HCT116 (cell line): ENCODE data around the gene CALM3. TPM values are rescaled to one million over a fixed set of nuclear protein-coding genes. Genes with fewer than 3 reads are reported as not detected.

Experiments used
- ATAC-seq: fragments of 200-7000 bp; cut with Tn5 transposase; 2 replicates; pipeline ENCODE4 v1.9.1; 2020; ENCODE audit warnings: mild to moderate bottlenecking, moderate library complexity
- BruUV-seq: library from RNA; stranded (reverse); fragments of 400-500 nt; replicated peaks from 2 replicates; lab custom pipeline; 2021; lab: Mats Ljungman, UMichigan
- CTCF ChIA-PET: fragments of 300-600 bp; sonication (Branson Sonifier 250); formaldehyde crosslinking; loops from one replicate; lab custom pipeline; 2021; ENCODE audit warnings: antibody characterized with exemption; lab: Charles Lee
- POLR2A ChIA-PET: fragments of 300-600, 350-600 bp; sonication (Branson Sonifier 250); formaldehyde crosslinking; loops from one replicate; lab custom pipeline; 2021; ENCODE audit warnings: antibody characterized with exemption; lab: Charles Lee
- RAD21 ChIA-PET, 2 experiments: fragments of 300-600 bp; sonication (Branson Sonifier 250); formaldehyde crosslinking; loops; one replicate each; lab custom pipeline; 2023; ENCODE audit warnings: low total read pairs in 2 of 2; ENCODE audit not compliant: uncharacterized antibody in 2 of 2, unreplicated experiment in 2 of 2, low non-redundant PET in 1 of 2; lab: Charles Lee
- DNase-seq: peaks from one replicate; pipeline ENCODE4 v3.0.0-alpha.2; 2010; ENCODE audit warnings: low read depth, low spot score
- H2AFZ ChIP-seq: fragments of 200-600 bp; shearing (Covaris generic), sonication (generic); 2 replicates; pipeline ENCODE4 v1.6.1; 2017; ENCODE audit warnings: low read depth, mixed run types, mixed read lengths, antibody characterized with exemption, low read length; ENCODE audit not compliant: poor library complexity, severe bottlenecking
- H3K27ac ChIP-seq: 2 replicates; pipeline ENCODE4 v1.5.1; 2012; ENCODE audit warnings: low read depth, low read length
- H3K27me3 ChIP-seq: fragments of 200-600 bp; sonication (generic); 2 replicates; pipeline ENCODE4 v1.6.1; 2016; ENCODE audit warnings: mixed run types, low read length, mixed read lengths; ENCODE audit not compliant: insufficient read depth
- H3K36me3 ChIP-seq, 2 experiments: fragments of 200-500 bp in 1 of 2; fragments of 200-600 bp in 1 of 2; sonication (Bioruptor generic) in 1 of 2; sonication (generic) in 1 of 2; 2 replicates each; pipeline versions ENCODE4 v1.5.1 to v1.6.1; 2014 to 2016; ENCODE audit warnings: low read length in 2 of 2, inconsistent platforms in 1 of 2, mixed read lengths in 1 of 2, mixed run types in 1 of 2; ENCODE audit not compliant: insufficient read depth in 2 of 2, control insufficient read depth in 1 of 2
- H3K4me1 ChIP-seq, 2 experiments: fragments of 200-600 bp in 1 of 2; sonication (generic) in 1 of 2; 2 replicates each; pipeline versions ENCODE4 v1.5.1 to v1.6.1; 2012 to 2017; ENCODE audit warnings: low read length in 2 of 2, inconsistent platforms in 1 of 2, mild to moderate bottlenecking in 1 of 2, mixed read lengths in 1 of 2, mixed run types in 1 of 2, moderate library complexity in 1 of 2; ENCODE audit not compliant: insufficient read depth in 2 of 2, control insufficient read depth in 1 of 2
- H3K4me2 ChIP-seq: fragments of 200-600 bp; sonication (generic); 2 replicates; pipeline ENCODE4 v1.6.1; 2017; ENCODE audit warnings: mixed run types, low read length, mixed read lengths
- H3K4me3 ChIP-seq, 2 experiments: fragments of 200-600 bp in 1 of 2; sonication (generic) in 1 of 2; replicated peaks in 1 of 2; 2 replicates each; pipeline ENCODE4 v1.5.1; 2011 to 2016; ENCODE audit warnings: low read length in 2 of 2, control low read depth in 1 of 2, low read depth in 1 of 2, mild to moderate bottlenecking in 1 of 2, mixed read lengths in 1 of 2, mixed run types in 1 of 2
- H3K79me2 ChIP-seq: fragments of 200-600 bp; sonication (generic); 2 replicates; pipeline ENCODE4 v1.6.1; 2017; ENCODE audit warnings: mild to moderate bottlenecking, mixed run types, low read length, moderate library complexity, mixed read lengths; ENCODE audit not compliant: insufficient read depth
- H3K9ac ChIP-seq: fragments of 200-600 bp; sonication (generic); 2 replicates; pipeline ENCODE4 v1.6.1; 2016; ENCODE audit warnings: low read length, mixed read lengths
- H3K9me2 ChIP-seq: fragments of 200-600 bp; sonication (generic), shearing (Covaris generic); 2 replicates; pipeline ENCODE4 v1.6.1; 2017; ENCODE audit warnings: mixed run types, mild to moderate bottlenecking, moderate library complexity; ENCODE audit not compliant: insufficient read depth
- H3K9me3 ChIP-seq, 2 experiments: fragments of 200-500 bp in 1 of 2; fragments of 200-600 bp in 1 of 2; sonication (Bioruptor generic) in 1 of 2; sonication (generic) in 1 of 2; 2 replicates each; pipeline ENCODE4 v1.6.1; 2014 to 2017; ENCODE audit warnings: low read length in 2 of 2, mixed read lengths in 2 of 2, inconsistent platforms in 1 of 2, low read depth in 1 of 2, mild to moderate bottlenecking in 1 of 2, mixed run types in 1 of 2, moderate library complexity in 1 of 2; ENCODE audit not compliant: control insufficient read depth in 1 of 2, insufficient read depth in 1 of 2
- H4K20me1 ChIP-seq: fragments of 200-600 bp; sonication (generic), shearing (Covaris generic); 2 replicates; pipeline ENCODE4 v1.6.1; 2017; ENCODE audit warnings: mixed run types, mild to moderate bottlenecking, moderate library complexity; ENCODE audit not compliant: insufficient read depth
- ATF3 ChIP-seq: IDR thresholded peaks from 2 replicates; pipeline ENCODE4 v1.6.1; 2012
- CBX3 ChIP-seq: IDR thresholded peaks from 2 replicates; pipeline ENCODE4 v1.6.1; 2012; ENCODE audit warnings: low read depth
- CEBPB ChIP-seq: IDR thresholded peaks from 2 replicates; pipeline ENCODE4 v1.6.1; 2012; ENCODE audit warnings: low read depth
- CTCF ChIP-seq, 3 experiments: fragments of 200-600 bp in 1 of 3; sonication (generic) in 1 of 3; IDR thresholded peaks in 2 of 3; conservative IDR thresholded peaks in 1 of 3; 2 replicates each; pipeline ENCODE4 v1.5.1; 2012 to 2017; ENCODE audit warnings: low read depth in 2 of 3, low read length in 2 of 3, antibody characterized with exemption in 1 of 3, borderline replicate concordance in 1 of 3, control low read depth in 1 of 3, mild to moderate bottlenecking in 1 of 3, mixed read lengths in 1 of 3, mixed run types in 1 of 3, moderate library complexity in 1 of 3; ENCODE audit not compliant: insufficient read depth in 1 of 3
- EGR1 ChIP-seq: IDR thresholded peaks from 2 replicates; pipeline ENCODE4 v1.6.1; 2012; ENCODE audit warnings: low read depth
- ELF1 ChIP-seq: IDR thresholded peaks from 2 replicates; pipeline ENCODE4 v1.6.1; 2012; ENCODE audit warnings: low read depth, borderline replicate concordance
- EZH2 ChIP-seq: fragments of 200-600 bp; sonication (generic); IDR thresholded peaks from 2 replicates; pipeline ENCODE4 v1.6.1; 2017; ENCODE audit warnings: antibody characterized with exemption, mixed run types
- EZH2phosphoT487 ChIP-seq: fragments of 200-600 bp; IDR thresholded peaks from 2 replicates; pipeline ENCODE4 v1.6.1; 2018; ENCODE audit warnings: antibody characterized with exemption, borderline replicate concordance
- FOSL1 ChIP-seq: IDR thresholded peaks from 2 replicates; pipeline ENCODE4 v1.6.1; 2012; ENCODE audit warnings: low read depth
- JUND ChIP-seq: IDR thresholded peaks from 2 replicates; pipeline ENCODE4 v1.6.1; 2012
- MAX ChIP-seq: IDR thresholded peaks from 2 replicates; pipeline ENCODE4 v1.6.1; 2012
- POLR2A ChIP-seq: IDR thresholded peaks from 2 replicates; pipeline ENCODE4 v1.7.0; 2011; ENCODE audit warnings: borderline replicate concordance; ENCODE audit not compliant: insufficient read depth, insufficient read length; ENCODE audit errors: extremely low read depth
- SIN3A ChIP-seq: IDR thresholded peaks from 2 replicates; pipeline ENCODE4 v1.6.1; 2012; ENCODE audit warnings: low read depth
- SP1 ChIP-seq: IDR thresholded peaks from 2 replicates; pipeline ENCODE4 v1.6.1; 2012; ENCODE audit warnings: low read depth
- SRF ChIP-seq: IDR thresholded peaks from 2 replicates; pipeline ENCODE4 v1.6.1; 2012; ENCODE audit warnings: low read depth
- TCF7L2 ChIP-seq: IDR thresholded peaks from 2 replicates; pipeline ENCODE4 v1.7.0; 2011; ENCODE audit warnings: borderline replicate concordance, inconsistent platforms; ENCODE audit not compliant: insufficient read depth, insufficient read length; ENCODE audit errors: extremely low read depth
- ZFX ChIP-seq: fragments of 450-650 bp; IDR thresholded peaks from 2 replicates; pipeline ENCODE4 v1.6.1; 2017
- ZNF274 ChIP-seq: fragments of 200-500 bp; sonication (Bioruptor generic); IDR thresholded peaks from 2 replicates; pipeline ENCODE4 v1.6.1; 2014; ENCODE audit warnings: mild to moderate bottlenecking, low read depth, low read length, inconsistent platforms
- intact Hi-C: fragments of 100-400 bp; cut with micrococcal nuclease; formaldehyde crosslinking; loops from 2 replicates; pipeline ENCODE4 v1.10.0; 2022
- total RNA-seq: library from RNA; stranded (reverse); gene quantifications from one replicate; pipeline ENCODE4 v1.2.1, GENCODE V29; 2021; ENCODE audit not compliant: unreplicated experiment

CALM3 gene
- total RNA-seq, 1 experiment from 2014 or later, result 335 TPM

GRCh38 chr19:46600384-46601317 is 479 bp upstream of the CALM3 start (continued):
- TF ChIP-seq EZH2phosphoT487, result no peak
- peak; percentile 98 for TF ChIP-seq SP1
- TF ChIP-seq CEBPB, result no peak
- peak; percentile 80 for TF ChIP-seq POLR2A
- TF ChIP-seq SIN3A, result no peak
- TF ChIP-seq FOSL1, result no peak
- no peak; the same call in 1 of the 2 replicates for TF ChIP-seq SRF

GRCh38 chr19:46602392-46603194 is 1.5 kb downstream of the CALM3 start:
- peak overlapping the region; percentile 36 for H3K27ac ChIP-seq
- no peak for DNase-seq
- no peaks in the 10 kb centered on the region for H3K27me3 ChIP-seq
- no peaks in the 10 kb centered on the region for H3K9me2 ChIP-seq
- POLR2A ChIA-PET, result no interaction called here
- H3K4me3 ChIP-seq, result peak overlapping the region; percentile 91 to 94
- H3K36me3 ChIP-seq, result peaks cover 17 to 23% of the 10 kb centered on the region in 2 experiments
- no peak for ATAC-seq
- peaks cover 60% of the 10 kb centered on the region for H3K79me2 ChIP-seq
- peak overlapping the region; percentile 98 for H3K9ac ChIP-seq
- no peak overlapping the region for H2AFZ ChIP-seq
- intact Hi-C loops, result no loop called here
- no peaks in the 10 kb centered on the region for H4K20me1 ChIP-seq
- TF ChIP-seq JUND (no peak), EZH2 (no peak), TCF7L2 (no peak), SP1 (no peak), ELF1 (no peak), ZFX (no peak), EGR1 (no peak), CBX3 (no peak), ATF3 (no peak), CTCF (IDR thresholded peaks at IDR 0.05 in 2 of 3, conservative IDR thresholded peaks at IDR 0.05 in 1 of 3; ENCODE audit: borderline replicate concordance in 1 of 3, insufficient read depth in 1 of 3, low read depth in 2 of 3, low read length in 2 of 3) (no peak), ZNF274 (no peak), CEBPB (no peak), MAX (no peak)
- H3K4me1 ChIP-seq, result peaks cover 14 to 26% of the 10 kb centered on the region in 2 experiments
- BruUV-seq, result TSS peak; percentile 27
- no peaks in the 10 kb centered on the region for H3K9me3 ChIP-seq
- CTCF ChIA-PET, result interaction anchor here (1.4 kb wide), 1 partner anchor 59 kb away, joined by 5 read pairs; no protein-coding TSS in a partner anchor
- RAD21 ChIA-PET, result no interaction called here
- H3K4me2 ChIP-seq, result peak overlapping the region; percentile 98
